Measurements from ENCODE around the gene LAMP2.

LAMP2 gene

DNA sequence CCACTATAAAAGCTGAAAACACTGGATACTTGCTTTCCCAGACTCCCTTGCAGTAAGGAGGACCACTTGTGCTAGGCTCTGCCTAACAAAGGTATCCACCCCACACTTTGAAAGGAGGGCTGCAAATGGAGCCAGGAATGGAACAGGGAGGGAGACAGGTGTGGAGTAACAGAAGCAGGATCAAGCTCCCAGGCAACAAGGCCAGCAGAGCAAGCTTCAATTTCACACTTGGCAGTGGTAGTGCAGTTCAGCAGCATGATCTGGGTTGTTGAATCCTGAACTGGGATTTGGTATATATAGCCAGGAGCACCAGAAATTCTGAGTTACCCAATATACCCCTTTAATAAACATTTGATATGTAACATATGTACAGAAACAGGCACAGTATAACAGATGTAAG lies 9.8 kb downstream of the LAMP2 start:
- DNase-seq (ENCODE audit: insufficient read length, low spot score) (no peak), FAIRE-seq (no peak)

DNA sequence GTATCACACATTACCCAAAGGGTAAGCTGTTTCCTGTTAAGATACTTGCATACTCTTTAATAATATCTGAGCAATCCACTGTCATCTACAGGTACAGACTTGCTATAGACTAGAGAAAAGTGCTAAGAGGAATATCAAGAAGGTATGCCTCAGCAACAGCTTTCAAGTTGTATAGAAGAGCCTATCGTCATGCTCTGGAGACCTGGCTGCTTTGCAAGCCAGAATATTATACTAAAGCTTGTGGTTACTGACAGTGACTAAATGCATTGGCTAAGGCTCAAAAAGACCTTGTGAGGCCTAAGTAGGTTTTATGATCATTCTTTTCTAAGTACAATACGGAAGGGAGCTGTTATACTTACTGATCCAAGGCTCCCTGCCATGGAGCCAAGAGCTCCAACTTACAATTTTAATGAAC lies 11.3 kb downstream of the LAMP2 start:
- no peak for DNase-seq (ENCODE audit: insufficient read length, low spot score)
- FAIRE-seq: no peak

DNA sequence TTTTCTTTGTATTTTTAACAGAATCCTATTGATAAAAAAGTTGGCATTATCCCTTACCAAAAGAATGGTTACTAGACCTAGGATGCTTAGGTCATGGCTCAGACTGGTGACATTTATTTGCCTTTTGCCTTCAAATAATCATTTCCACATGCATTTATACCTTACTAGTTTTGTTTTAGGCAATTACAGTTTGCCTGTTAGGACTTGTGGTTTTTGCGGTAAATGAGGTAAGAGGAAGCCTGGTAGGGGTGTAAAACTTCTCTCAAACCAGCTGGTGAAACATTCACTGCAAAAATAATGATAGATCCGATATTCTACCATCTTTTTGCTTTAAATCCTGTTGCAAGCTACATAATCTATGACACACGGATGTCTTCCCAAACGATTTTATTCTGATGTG lies 12.1 kb downstream of the LAMP2 start:
- FAIRE-seq (peak; percentile 26), DNase-seq (ENCODE audit: insufficient read length, low spot score) (no peak)

DNA sequence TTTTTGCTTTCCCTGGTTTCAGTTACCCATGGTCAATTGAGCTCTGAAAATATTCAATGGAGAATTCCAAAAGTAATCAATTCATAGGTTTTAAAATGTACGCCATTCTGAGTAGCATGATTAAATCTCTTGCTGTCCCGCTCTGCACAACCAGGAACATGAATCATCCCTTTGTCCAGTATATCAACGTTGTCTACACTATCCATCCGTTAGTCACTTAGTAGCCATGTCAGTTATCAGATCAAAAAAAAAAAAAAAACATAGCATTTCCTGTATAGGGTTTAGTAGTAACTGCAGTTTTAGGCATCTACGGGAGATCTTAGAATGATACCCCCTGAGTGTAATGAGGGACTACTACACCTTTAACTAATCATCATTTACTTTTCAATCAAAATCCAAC lies 15.1 kb downstream of the LAMP2 start:
- DNase-seq (ENCODE audit: insufficient read length, low spot score): no peak
- no peak for FAIRE-seq

DNA sequence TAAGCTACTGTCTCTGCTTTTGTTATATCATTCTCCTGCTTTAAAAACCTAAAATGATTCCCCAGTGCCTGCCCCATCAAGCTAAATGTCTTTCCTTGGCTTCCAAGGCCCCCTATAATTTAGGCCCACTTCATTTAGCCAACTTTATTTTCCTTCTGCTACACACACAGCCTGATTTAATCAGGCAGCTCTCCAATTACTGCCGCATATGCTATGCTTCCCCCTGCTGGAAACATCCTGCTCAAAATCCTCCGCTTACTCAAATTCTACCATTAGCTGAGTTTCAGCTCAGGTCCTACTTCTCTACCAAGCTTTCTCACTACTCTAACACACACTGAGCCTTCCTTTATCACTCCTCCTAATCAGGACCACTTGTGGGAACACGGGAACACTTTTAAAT lies 17.0 kb downstream of the LAMP2 start:
- FAIRE-seq: peak; percentile 21

DNA sequence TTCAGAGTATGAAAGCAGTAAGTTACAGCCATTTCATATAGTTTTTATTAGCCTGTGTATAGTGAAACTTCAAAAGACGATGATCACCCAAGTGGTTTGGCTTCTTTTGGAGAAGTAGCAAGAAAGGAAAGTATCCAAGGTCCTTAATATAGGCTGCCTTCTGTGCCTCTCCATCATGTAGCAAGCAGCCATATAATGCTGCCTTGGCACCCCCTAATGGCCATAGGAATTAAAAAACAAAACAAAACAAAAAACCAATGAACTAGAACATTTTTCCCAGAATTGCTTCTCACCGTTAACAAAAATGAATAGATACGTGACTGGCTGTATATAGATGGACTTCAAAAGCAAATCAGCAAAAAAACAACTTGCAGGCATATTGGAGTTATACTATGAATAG lies 18.9 kb downstream of the LAMP2 start:
- FAIRE-seq: peak; percentile 79

More for the DNA sequence above, 17.0 kb downstream of the LAMP2 start:
- no peak for DNase-seq (ENCODE audit: insufficient read length, low spot score)

DNA sequence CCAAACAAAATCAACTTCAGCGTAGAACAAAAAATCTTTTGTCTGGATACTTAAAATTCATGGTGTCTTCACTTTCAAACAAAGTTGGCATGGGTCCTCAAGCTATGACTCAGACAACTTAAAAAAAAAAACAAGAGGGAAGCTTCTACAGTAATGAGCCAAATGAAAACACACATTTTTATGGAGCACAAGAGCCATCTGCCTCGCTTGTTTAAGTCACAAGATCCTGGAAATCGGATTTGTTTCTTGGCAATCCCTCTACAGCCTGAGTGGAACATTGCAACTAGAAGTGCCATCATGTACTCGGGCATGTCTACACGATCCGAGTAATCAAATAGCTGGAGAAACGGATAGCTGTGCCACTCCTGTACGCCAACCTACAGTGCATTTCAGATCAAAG lies 22.6 kb downstream of the LAMP2 start:
- DNase-seq (ENCODE audit: insufficient read length, low spot score) (no peak), FAIRE-seq (no peak)

More for the DNA sequence above, 18.9 kb downstream of the LAMP2 start:
- DNase-seq (ENCODE audit: insufficient read length, low spot score): no peak

DNA sequence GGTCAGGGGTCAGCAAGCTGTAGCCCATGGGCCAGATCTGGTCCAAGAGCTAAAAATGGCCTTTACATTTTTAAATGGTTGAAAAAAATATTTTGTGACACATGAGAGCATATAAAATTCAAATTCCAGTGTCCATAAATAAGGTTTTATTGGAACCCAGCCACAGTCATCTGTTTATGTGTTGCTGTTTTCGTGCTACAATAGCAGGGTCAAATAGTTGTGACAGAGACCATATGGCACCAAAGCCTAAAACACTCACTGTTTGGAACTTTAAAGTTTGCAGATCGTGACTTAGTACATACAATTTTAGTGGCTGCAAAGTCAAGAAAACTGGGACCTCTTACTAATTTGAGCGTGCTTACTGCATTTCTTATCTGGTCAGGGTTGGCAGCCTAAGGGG lies 29.2 kb downstream of the LAMP2 start:
- FAIRE-seq: no peak
- DNase-seq (ENCODE audit: insufficient read length, low spot score): no peak

DNA sequence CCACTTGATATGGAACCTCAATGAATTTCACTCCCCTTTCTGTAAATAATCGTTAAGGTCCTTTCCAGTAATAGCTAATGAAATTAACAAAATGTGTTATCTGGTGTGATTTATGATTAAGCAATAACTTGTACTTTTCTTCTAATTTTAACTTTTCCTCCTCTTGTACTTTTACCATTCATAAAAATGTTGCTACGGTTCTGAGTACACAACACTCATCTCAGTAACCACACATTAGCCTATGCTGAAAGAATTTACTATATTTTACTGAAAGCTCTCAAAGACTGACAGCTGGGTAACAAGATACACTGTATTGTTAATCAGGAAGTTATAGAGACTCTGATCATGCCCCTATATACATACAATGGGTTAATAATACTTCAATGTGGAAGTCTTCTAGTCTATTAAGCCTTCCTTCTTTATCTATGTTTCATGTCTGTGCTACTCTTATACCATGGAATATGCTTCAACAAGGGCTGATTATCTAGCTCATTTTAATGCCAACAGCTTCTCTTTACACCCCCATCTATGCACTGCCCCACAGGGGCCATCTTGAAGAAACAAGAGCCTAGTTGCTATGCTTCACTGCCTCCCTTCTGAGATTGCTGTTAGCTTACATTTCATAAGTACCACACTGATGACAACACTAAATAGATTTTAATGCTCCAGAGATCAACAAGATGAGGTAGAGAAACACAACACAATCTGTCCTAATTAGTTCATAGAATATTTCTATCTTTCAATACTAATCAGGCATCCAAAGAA lies 39.1 kb downstream of the LAMP2 start:
- peak; percentile 18 for FAIRE-seq

DNA sequence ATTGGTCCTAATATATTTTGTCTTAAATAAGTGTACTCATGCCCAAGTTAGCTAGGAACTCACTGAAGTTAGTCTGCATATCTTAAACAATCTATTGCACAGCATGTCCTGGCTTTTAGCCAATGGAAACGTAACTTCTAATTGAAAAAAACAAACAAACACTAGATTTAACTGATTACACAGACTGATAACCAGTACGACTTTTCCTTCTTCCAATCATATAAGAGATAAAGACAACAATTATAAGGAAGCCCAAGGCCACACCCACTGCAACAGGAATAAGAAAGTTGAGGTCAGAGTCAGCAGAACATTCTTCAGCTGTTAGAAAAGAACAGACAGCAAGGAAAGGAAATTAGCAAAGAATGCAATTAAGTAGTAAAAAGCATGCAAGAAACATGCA lies 40.8 kb downstream of the LAMP2 start:
- DNase-seq (ENCODE audit: insufficient read length, low spot score) (no peak), FAIRE-seq (no peak)

More for the DNA sequence above, 39.1 kb downstream of the LAMP2 start:
- DNase-seq (ENCODE audit: insufficient read length, low spot score): no peak

DNA sequence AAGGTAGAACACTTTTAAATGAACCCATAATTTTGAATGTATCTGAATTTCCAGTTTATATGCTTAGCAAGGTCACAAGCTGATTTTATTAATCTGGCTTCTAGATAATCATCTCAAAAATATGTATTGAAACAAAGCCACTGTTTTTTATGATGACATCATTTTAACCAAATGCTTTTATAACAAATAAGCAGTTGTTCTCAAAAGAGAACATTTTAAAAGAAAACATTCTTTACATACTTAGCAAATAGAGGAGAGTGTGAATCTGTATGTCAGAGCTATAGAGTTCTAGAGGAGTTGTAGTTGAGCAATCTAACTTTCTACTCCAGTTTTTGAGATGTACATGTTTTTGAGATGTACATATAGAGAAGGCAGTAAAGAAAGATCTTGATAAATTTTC lies 42.5 kb downstream of the LAMP2 start:
- FAIRE-seq: no peak
- no peak for DNase-seq (ENCODE audit: insufficient read length, low spot score)

DNA sequence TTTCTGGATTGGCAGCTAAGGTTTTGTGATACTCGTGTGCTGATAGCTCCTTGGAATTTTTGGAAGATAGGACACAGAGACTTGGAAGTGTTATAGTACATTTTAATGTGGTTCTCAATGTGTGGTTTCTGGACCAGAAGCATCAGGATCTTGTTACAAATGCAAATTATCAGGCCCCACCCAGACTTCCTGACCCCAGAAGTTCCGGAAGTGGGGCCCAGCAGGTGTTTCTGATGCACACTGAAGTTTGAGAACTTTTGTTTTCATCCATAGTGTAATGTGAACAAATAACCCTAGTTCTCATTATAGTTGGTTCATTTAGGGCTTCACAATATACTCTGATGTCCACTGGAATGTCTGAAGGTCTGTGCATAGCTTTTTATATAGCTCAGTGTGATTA lies 49.6 kb downstream of the LAMP2 start:
- FAIRE-seq (peak; percentile 88), DNase-seq (ENCODE audit: insufficient read length, low spot score) (peak; percentile 1)

DNA sequence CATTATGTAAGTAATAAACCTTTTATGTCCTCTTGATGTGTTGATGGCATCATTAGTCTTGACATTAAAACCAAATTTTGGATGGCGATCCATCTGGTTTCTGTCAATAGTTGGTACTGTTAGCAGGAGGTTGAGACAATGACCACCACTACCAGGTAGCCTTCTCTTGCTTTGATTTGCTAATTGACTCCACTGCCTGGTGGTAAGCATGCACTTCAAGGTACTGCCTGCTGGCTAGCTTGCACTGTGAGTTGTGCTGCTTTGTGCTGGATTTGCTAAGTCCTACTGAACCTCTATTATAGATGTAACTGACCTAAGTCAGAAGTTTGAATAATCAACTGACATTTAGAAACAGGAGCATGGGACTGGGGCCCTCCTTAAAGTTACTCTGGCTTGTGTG lies 60.9 kb downstream of the LAMP2 start:
- DNase-seq (ENCODE audit: insufficient read length, low spot score): no peak
- no peak for FAIRE-seq

DNA sequence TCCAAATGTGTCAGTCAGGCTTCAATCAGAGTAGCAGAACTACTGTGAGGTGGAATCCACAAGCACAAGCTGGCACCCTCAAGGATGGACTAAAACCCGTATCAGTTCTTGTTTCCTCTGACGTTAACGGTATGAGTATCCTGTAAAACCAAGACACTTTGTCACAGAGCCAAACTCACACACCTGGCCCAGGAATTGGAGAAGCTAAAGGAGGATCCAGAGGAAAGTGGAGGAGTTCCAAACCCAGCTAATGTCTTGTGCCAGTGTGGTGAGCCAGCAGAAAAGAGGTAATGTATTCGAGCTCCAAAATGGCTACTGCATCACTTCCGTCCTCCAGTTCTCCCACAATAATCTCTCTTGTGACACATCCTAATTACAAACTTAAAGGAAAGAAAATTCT lies 62.5 kb downstream of the LAMP2 start:
- FAIRE-seq (no peak), DNase-seq (ENCODE audit: insufficient read length, low spot score) (no peak)

DNA sequence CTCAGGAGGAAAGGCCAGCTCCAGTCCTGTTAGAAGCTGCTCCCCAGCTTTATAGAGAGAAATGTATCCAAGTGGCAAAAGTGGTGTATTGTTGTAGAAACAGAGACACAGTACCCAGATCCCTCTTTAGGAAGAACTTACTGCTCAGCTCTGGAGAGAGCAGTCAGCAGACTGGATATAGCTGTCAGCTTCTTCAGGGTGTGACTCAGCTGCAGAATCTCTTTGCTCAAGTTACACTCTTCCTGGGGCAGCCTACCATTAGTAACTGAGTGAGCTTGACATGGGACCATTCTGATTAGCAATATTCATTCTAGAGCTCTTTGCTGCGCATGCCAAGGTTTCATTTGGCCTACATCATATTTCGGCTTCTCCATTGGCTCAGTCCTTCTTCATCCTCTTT lies 66.7 kb downstream of the LAMP2 start:
- DNase-seq (ENCODE audit: insufficient read length, low spot score) (no peak), FAIRE-seq (no peak)

DNA sequence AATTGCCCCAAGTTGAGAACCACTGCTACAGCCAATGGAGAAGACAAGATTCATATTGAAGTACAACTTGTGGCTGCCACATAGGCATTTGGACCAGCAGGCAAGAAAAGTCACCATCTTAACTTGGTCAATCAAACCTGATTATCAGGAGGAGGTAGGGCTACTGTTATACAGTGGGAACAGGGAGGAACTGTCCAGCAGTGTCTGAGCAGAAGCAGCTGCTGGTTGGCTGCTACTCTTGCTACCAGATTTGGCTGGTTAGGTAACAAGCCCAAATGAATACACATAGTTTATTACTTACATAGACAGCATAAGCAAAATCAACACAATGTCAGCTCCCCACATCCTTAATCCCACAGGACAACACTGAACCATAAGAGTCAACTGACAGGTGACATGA lies 67.8 kb downstream of the LAMP2 start:
- FAIRE-seq: no peak
- DNase-seq (ENCODE audit: insufficient read length, low spot score): no peak

DNA sequence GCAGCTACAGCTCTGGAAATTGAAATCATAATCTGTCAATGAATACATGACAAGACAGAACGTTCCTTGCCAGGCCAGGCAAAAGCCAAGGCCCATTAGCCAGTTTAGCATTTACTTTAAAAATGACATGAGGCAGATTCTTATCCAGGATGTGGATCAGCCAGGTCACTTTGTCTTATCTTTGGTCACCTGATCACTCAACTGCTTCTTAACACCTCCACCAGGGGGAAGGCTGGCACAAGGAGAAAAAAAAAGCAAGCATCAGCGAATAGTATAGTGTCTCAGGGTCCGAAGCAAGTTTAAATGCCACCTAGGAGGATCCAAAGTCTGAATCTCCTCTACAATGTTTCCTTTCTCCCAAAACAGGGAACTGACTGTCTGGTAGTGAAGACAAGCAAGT lies 88.4 kb downstream of the LAMP2 start:
- peak; percentile 3 for DNase-seq (ENCODE audit: insufficient read length, low spot score)
- peak; percentile 87 for FAIRE-seq

DNA sequence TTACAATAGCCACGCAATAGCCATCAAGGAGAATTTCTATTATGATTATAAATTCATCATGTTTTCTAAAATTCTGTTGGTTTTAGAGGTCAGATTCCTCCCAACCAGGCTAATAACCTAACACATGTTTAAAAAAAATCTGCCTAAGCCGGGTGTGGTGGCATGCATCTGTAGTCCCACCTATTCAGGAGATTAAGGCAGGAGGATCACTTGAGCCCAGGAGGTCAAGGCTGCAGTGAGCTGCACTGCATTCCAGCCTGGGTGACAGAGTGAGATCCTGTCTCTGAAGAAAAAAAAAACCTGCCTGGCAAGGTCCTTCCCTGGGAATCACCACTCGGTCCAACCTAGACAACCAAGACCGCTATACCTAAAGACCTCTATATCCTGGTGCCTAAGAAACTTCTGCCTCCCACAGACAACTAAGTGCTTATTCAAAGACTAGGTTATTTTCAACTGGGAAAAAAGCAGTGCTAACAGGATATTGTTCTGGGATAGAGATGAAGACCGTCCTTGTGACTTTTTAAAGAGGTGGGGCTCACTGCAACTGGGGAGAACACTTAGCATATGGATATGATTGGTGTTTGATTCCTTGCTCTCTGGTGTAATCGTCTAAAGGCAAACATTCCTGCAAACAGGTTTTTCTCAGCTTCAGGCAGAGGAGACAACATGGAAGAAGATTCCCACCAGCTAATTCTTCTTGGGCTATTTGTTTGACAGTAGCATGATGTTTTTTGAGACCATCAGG lies 89.0 kb downstream of the LAMP2 start:
- FAIRE-seq (peak; percentile 52), DNase-seq (ENCODE audit: insufficient read length, low spot score) (no peak)

DNA sequence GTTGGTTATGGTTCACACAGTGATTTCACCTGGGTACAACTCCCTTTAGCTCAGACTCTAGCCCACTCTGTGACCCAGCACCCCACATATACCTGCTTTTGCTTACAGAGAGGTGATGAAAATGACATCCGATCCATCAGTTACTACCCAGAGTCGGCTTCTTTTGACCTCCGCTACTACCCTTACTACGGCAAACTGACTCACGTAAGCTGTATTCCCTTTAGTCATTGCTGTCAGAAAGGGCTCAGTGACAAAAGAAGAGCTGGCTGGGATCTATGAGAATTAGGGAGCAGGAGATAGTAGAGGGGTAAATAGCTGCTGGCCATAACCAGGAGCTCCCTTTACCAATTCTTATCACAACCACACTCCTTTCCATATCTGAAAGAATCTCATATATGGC lies 90.5 kb downstream of the LAMP2 start:
- DNase-seq (ENCODE audit: insufficient read length, low spot score) (no peak), FAIRE-seq (no peak)

All from GM19239 (cell line).